Measurements from ENCODE around the gene POU6F2. TPM values are rescaled to one million over a fixed set of nuclear protein-coding genes. Genes with fewer than 3 reads are reported as not detected.

The POU6F2 gene
- total and polyA plus RNA-seq, 12 donors = 0.03 to 0.31 (median 0.19) TPM; not detected in 9

- H3K9me3 ChIP-seq (replicated peaks in 1 of 3) = no peaks in the 10 kb centered on the region
- TF ChIP-seq CTCF (IDR thresholded peaks at IDR 0.05) (no peak), POLR2A (IDR thresholded peaks at IDR 0.05) (no peak)
- intact Hi-C loops (cut with DNase I) = no loop called here
- no peak overlapping the region for H3K4me3 ChIP-seq
- WGBS, 4 donors = 57 to 68% (median 62%) methylated on average over 2 of the region's 2 CpGs
- no peaks in the 10 kb centered on the region for H3K36me3 ChIP-seq (replicated peaks in 1 of 2)
- H3K4me1 ChIP-seq (replicated peaks in 1 of 2) = no peaks in the 10 kb centered on the region
- no peaks in the 10 kb centered on the region for H3K27me3 ChIP-seq
- H3K27ac ChIP-seq = no peak overlapping the region
- DNase-seq = no peak
Observed at GRCh38 chr7:39198556-39198955, 220.8 kb downstream of the POU6F2 start.

- Histone ChIP-seq H3K4me1 (replicated peaks in 1 of 2) (no peaks in the 10 kb centered on the region), H3K9me3 (replicated peaks in 1 of 3) (no peaks in the 10 kb centered on the region), H3K36me3 (replicated peaks in 1 of 2) (no peaks in the 10 kb centered on the region), H3K27me3 (no peaks in the 10 kb centered on the region), H3K4me3 (no peak overlapping the region), H3K27ac (no peak overlapping the region)
- DNase-seq = no peak
- 57 to 69% (median 64%) methylated on average over 4 of the region's 4 CpGs for WGBS, 4 donors
- intact Hi-C loops (cut with DNase I) = no loop called here
- TF ChIP-seq CTCF (IDR thresholded peaks at IDR 0.05) (no peak), POLR2A (IDR thresholded peaks at IDR 0.05) (no peak)
Observed at GRCh38 chr7:39199006-39199405, 221.3 kb downstream of the POU6F2 start.

- WGBS, 4 donors = 59 to 75% (median 75%) methylated on average over 5 of the region's 5 CpGs
- intact Hi-C loops (cut with DNase I) = no loop called here
Observed at GRCh38 chr7:39199951-39200350, 222.2 kb downstream of the POU6F2 start.

GRCh38 chr7:39202041-39202440, 224.3 kb downstream of the POU6F2 start:
- Histone ChIP-seq H3K9me3 (replicated peaks in 1 of 3) (no peaks in the 10 kb centered on the region), H3K4me1 (replicated peaks in 1 of 2) (no peaks in the 10 kb centered on the region), H3K4me3 (no peak overlapping the region), H3K27ac (no peak overlapping the region), H3K36me3 (replicated peaks in 1 of 2) (no peaks in the 10 kb centered on the region), H3K27me3 (no peaks in the 10 kb centered on the region)
- TF ChIP-seq POLR2A (IDR thresholded peaks at IDR 0.05) (no peak), CTCF (IDR thresholded peaks at IDR 0.05) (no peak)
- WGBS, 4 donors = 38 to 52% (median 45%) methylated on average over 1 of the region's 1 CpG
- intact Hi-C loops (cut with DNase I) = no loop called here
- no peak for DNase-seq

More at GRCh38 chr7:39199951-39200350, 222.2 kb downstream of the POU6F2 start:
- no peak overlapping the region for H3K4me3 ChIP-seq
- H3K9me3 ChIP-seq (replicated peaks in 1 of 3) = no peaks in the 10 kb centered on the region
- no peak overlapping the region for H3K27ac ChIP-seq
- TF ChIP-seq CTCF (IDR thresholded peaks at IDR 0.05) = no peak
- no peak for TF ChIP-seq POLR2A (IDR thresholded peaks at IDR 0.05)
- H3K36me3 ChIP-seq (replicated peaks in 1 of 2) = no peaks in the 10 kb centered on the region
- H3K4me1 ChIP-seq (replicated peaks in 1 of 2) = no peaks in the 10 kb centered on the region
- no peak for DNase-seq
- H3K27me3 ChIP-seq = no peaks in the 10 kb centered on the region
